Nasal cavity respiratory epithelium epithelial cell of viscerocranial mucosa (primary cell): ENCODE results near the gene ICAM2. TPM values are rescaled to one million over a fixed set of nuclear protein-coding genes. Genes with fewer than 3 reads are reported as not detected.

Source experiments
- total RNA-seq: library from RNA; depleted of rRNA; stranded (reverse); fragments of >200 nt; gene quantifications from 2 replicates; pipeline ENCODE4 v1.2.3, GENCODE V29; 2014

Gene ICAM2
- under 0.01 and 0.64 TPM in 2 replicates for total RNA-seq

DNA sequence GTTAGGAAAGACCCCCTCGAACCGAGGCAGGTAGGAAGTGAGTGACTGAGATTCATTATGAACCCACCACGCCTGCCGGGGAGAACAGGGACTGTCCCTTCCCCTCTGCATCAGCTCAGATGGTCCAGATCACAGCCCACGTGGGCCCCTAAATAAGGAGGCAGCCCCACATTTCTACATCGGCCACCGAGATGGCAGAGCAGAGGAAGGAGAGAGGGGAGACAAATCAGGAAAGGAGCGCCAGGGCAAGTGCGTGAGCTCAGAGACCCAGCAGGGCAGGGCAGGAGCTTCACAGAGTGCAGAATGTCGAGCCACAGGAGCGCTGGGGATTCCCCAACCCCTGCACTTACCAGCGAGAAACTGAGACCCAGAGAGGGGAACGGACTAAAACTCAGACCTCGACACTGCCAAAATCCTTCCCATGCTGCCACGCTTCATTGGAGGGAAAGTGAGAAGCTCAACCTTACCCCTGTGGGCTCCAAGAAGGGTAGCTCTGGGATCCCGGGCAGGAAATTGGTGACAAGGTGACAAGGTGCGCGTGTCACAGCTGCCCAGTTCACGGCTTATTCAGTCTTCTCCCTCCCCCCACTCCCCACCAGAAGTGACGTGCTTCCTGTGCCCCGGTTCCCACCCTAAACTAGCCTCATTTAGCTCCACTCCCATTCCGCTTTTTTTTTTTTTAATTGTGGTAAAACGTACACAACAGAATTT lies at the start of gene ICAM2:
ICAM2 (minus strand) TSS at position 578 of the 711 bp plus-strand sequence. CDS start 13,942 bp downstream, outside the sequence.

DNA sequence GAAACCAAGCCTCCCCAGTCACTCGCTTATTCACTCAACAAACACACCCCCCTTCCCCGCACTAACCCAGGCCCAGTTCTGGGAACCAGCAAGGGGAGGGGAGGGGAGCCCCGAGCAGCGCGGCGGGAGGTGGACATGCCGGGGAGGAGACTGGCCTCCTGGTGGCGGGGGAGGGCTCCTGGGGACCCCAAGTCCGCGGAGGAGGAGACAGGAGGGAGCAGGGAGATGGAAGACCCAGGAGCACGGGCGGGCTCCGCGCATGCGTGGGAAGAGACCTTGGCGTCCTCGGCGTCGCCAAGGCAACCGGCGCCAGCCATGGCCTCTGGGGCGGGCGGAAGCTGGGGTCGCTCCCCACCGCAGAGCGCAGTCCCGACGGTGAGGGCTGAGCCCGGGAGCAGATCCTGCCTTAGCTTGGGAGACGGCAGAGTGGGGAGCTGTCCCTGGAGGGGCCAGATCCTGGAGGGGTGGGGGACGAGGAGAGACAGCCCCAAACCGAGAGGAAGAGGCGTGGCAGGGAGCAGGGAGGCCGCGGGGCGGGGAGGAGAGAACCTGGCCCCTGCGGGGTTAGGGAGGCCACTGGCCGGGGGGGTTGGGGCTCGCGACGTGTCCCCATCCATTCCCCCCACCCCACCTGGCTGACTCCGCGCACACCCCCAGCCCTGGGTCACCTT lies 22.2 kb downstream of the ICAM2 start, which contains the start of gene PRR29:
PRR29 (plus strand) TSS at position 302 of the 671 bp plus-strand sequence; CDS start at position 316, 14 bp downstream.

DNA sequence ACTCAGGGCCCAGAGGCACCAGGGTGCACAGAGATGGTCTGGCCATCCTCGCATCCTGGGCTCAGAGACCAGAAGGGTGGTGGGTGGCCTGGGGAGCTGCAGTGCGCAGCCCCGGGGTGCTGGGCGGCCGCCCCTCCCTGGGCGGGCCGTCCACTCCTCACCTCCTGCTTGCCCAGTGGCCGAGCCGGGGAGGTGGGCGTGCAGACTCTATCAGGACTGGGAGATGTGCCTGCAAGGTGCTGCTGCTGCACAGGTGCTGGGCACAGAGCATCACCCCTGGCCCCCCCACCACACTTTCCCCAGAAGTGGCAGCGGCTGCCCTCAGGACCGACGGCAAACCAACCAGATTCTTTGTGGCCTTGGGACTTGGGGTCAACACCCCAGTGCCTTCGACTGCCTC lies 47.6 kb downstream of the ICAM2 start, which contains the start of gene SCN4A:
SCN4A (minus strand) TSS at position 123 of the 400 bp plus-strand sequence; CDS start at position 46, 77 bp downstream.

Other genes with a start within 250 kb of the ICAM2 start
- gene CCDC47, start 247.0 kb downstream of the ICAM2 start, total RNA-seq = 142 and 214 TPM in 2 replicates
- gene DDX42, start 246.5 kb downstream of the ICAM2 start, total RNA-seq = 70.4 and 116 TPM in 2 replicates
- 54.7 and 64.1 TPM in 2 replicates for gene PSMC5, start 193.2 kb downstream of the ICAM2 start, total RNA-seq
- 46.3 and 111 TPM in 2 replicates for gene FTSJ3, start 193.0 kb downstream of the ICAM2 start, total RNA-seq
- gene SMARCD2, start 177.9 kb downstream of the ICAM2 start, total RNA-seq = 76.6 and 105 TPM in 2 replicates
- gene CSH2, start 147.0 kb downstream of the ICAM2 start, total RNA-seq = not detected in 2 replicates
- not detected in 2 replicates for gene GH2, start 138.7 kb downstream of the ICAM2 start, total RNA-seq
- gene CSH1, start 124.1 kb downstream of the ICAM2 start, total RNA-seq = not detected in 2 replicates
- not detected in 2 replicates for gene CSHL1, start 109.4 kb downstream of the ICAM2 start, total RNA-seq
- gene GH1, start 101.8 kb downstream of the ICAM2 start, total RNA-seq = not detected in 2 replicates
- gene CD79B, start 88.3 kb downstream of the ICAM2 start, total RNA-seq = not detected in 2 replicates
- gene SCN4A, start 47.7 kb downstream of the ICAM2 start, total RNA-seq = 0.07 and 0.68 TPM in 2 replicates
- gene PRR29, start 22.3 kb downstream of the ICAM2 start, total RNA-seq = not detected in 2 replicates
- gene ERN1, start 109.5 kb upstream of the ICAM2 start, total RNA-seq = 46.1 and 53.1 TPM in 2 replicates
- gene TEX2, start 242.6 kb upstream of the ICAM2 start, total RNA-seq = 28.4 and 50.0 TPM in 2 replicates